ENCODE data around the gene HHLA2. TPM values are rescaled to one million over a fixed set of nuclear protein-coding genes. Genes with fewer than 3 reads are reported as not detected.

Gene HHLA2
- total and polyA plus RNA-seq, 2 of the 8 experiments (the other 6 are each of a cell fraction or from before 2014, with no cell fraction given) = not detected

DNA sequence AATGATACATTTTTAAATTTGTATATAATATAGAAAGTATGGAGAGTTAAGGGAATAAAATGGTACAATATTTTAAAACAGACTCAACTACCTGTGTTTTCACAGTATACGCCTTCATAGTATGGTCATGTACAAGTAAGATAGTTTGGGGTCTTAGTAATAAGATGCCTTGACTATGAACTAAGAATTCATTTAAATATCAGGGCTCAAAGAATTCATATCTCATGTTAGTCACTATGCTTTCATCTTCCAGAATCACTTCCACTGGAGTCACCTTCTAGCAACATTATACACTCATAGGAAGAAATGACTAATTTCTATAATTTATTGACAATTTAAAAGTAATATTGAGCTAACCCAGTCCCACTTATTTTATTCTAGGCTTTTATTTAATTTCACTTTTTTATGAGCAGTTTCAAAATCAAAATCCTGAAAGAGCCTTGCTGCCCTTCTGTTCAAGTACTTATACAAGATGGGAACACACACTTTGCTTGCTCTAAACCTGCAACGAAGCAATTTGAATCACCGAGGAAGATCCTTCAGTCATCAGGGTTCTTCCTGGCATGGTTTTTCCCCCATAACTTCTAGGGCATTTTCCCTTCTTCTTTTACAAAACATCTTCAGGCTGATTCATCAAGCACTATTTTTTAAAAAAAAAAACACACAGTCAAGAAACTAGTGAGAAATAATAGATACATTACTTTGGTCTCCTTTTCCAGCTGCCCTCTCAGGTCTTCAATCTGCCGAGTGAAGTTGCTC lies 119.9 kb downstream of the HHLA2 start:
- no peak overlapping the region for H4K5ac ChIP-seq (ENCODE audit: insufficient read length, low read depth, low read length)
- no peaks in the 10 kb centered on the region for H3K9me3 ChIP-seq (ENCODE audit: insufficient read depth in 2 of 2, low read depth in 1 of 2, low read length in 1 of 2)
- H3K4me3 ChIP-seq (ENCODE audit: extremely low read depth in 1 of 4, insufficient read depth in 2 of 4, low read depth in 3 of 4, low read length in 4 of 4) = no peak overlapping the region
- no peak overlapping the region for H2BK120ac ChIP-seq (replicated peaks; ENCODE audit: low read depth, low read length)
- no peaks in the 10 kb centered on the region for H3K23me2 ChIP-seq (ENCODE audit: low read depth, low read length)
- no peaks in the 10 kb centered on the region for H3K36me3 ChIP-seq (ENCODE audit: control insufficient read depth in 2 of 4, insufficient read depth in 4 of 4, low read length in 3 of 4)
- no peak overlapping the region for H3K4me2 ChIP-seq (ENCODE audit: insufficient read depth in 1 of 2, low read depth in 2 of 2, low read length in 2 of 2)
- H3K18ac ChIP-seq (ENCODE audit: extremely low read depth, low read length) = no peak overlapping the region
- peaks cover 0 to 1% (median 0%) of the 10 kb centered on the region in 4 experiments; a peak in 1 of 7 replicates for H3K27me3 ChIP-seq (replicated peaks in 1 of 4; ENCODE audit: control insufficient read depth in 3 of 4, extremely low read depth in 1 of 4, insufficient read depth in 3 of 4, low read length in 3 of 4)
- H2AK5ac ChIP-seq (ENCODE audit: low read depth, low read length) = no peak overlapping the region
- no peak overlapping the region for H2BK20ac ChIP-seq (ENCODE audit: low read length)
- H3K79me1 ChIP-seq (ENCODE audit: low read depth, low read length) = no peaks in the 10 kb centered on the region
- 92% methylated on average over 4 of the region's 4 CpGs; no CpG with 5 or more reads in 1 of the 2 experiments for WGBS, 2 experiments (ENCODE audit: extremely low coverage in 1 of 2, insufficient coverage in 1 of 2, insufficient read length in 1 of 2, insufficient replicate concordance in 2 of 2, low coverage in 1 of 2, low lambda C conversion rate in 2 of 2, missing lambda C conversion rate in 1 of 2)
- ChIA-PET POLR2A (ENCODE audit: partially characterized antibody) (no interaction called here), CTCF (ENCODE audit: partially characterized antibody) (no interaction called here)
- DNase-seq (ENCODE audit: low read depth in 1 of 2, low spot score in 2 of 2) (no peak), FAIRE-seq (no peak)
- TF ChIP-seq CBX5 (IDR thresholded peaks at IDR 0.05; ENCODE audit: low read depth, low read length) (no peak), TEAD4 (IDR thresholded peaks at IDR 0.05; ENCODE audit: low read depth, low read length) (no peak), TAF7 (optimal IDR thresholded peaks at IDR 0.05; ENCODE audit: borderline replicate concordance, low read depth, low read length) (no peak), KDM5A (IDR thresholded peaks at IDR 0.05; ENCODE audit: low read length) (no peak), RBBP5 (IDR thresholded peaks at IDR 0.05; ENCODE audit: borderline replicate concordance, low read depth, low read length) (no peak), CTBP2 (IDR thresholded peaks at IDR 0.05; ENCODE audit: borderline replicate concordance, insufficient read depth, insufficient read length, low read length) (no peak), PHF8 (conservative IDR thresholded peaks at IDR 0.05; ENCODE audit: low read depth, low read length) (no peak), BACH1 (IDR thresholded peaks at IDR 0.05; ENCODE audit: low read length) (no peak), SP1 (IDR thresholded peaks at IDR 0.05; ENCODE audit: low read depth, low read length) (no peak), JUND (IDR thresholded peaks at IDR 0.05; ENCODE audit: low read length) (no peak), KDM4A (IDR thresholded peaks at IDR 0.05; ENCODE audit: low read depth, low read length, severe bottlenecking) (no peak), SP4 (IDR thresholded peaks at IDR 0.05; ENCODE audit: low read length) (no peak)
- TF ChIP-seq, protein P1, sequence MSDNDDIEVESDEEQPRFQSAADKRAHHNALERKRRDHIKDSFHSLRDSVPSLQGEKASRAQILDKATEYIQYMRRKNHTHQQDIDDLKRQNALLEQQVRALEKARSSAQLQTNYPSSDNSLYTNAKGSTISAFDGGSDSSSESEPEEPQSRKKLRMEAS (IDR thresholded peaks at IDR 0.05) = no peak
- no peak overlapping the region for H4K91ac ChIP-seq (replicated peaks; ENCODE audit: insufficient read length, low read length)
- no peak overlapping the region for H3K4ac ChIP-seq (replicated peaks; ENCODE audit: insufficient read length, low read depth, low read length)
- no peak overlapping the region for H2BK15ac ChIP-seq (ENCODE audit: low read length)
- no peak overlapping the region for H2BK5ac ChIP-seq (ENCODE audit: low read depth, low read length)
- no peaks in the 10 kb centered on the region for H3K4me1 ChIP-seq (replicated peaks in 1 of 4; ENCODE audit: control insufficient read depth in 3 of 4, insufficient read depth in 4 of 4, low read length in 3 of 4)
- no peak overlapping the region for H3K56ac ChIP-seq (replicated peaks; ENCODE audit: insufficient read length, low read depth, low read length)
- no peaks in the 10 kb centered on the region for H3K79me2 ChIP-seq (ENCODE audit: control insufficient read depth in 1 of 2, insufficient read depth in 2 of 2, low read length in 2 of 2)
- H2AFZ ChIP-seq (ENCODE audit: low read length) = no peak overlapping the region
- no peaks in the 10 kb centered on the region for H4K20me1 ChIP-seq (replicated peaks in 1 of 2; ENCODE audit: control insufficient read depth in 1 of 2, insufficient read depth in 2 of 2, low read length in 2 of 2)
- H3K27ac ChIP-seq (ENCODE audit: low read depth, low read length) = no peak overlapping the region
- H3K9ac ChIP-seq (replicated peaks in 1 of 4; ENCODE audit: extremely low read depth in 1 of 4, low read depth in 3 of 4, low read length in 3 of 4) = no peak overlapping the region
- H3K23ac ChIP-seq (ENCODE audit: insufficient read length) = no peak overlapping the region
- no peak overlapping the region for H4K8ac ChIP-seq (ENCODE audit: extremely low read depth, insufficient read depth, low read length)
- H3K14ac ChIP-seq (ENCODE audit: insufficient read length) = no peak overlapping the region
- no peak overlapping the region for H2BK12ac ChIP-seq (ENCODE audit: low read depth, low read length)
